Loucy (cell line): ENCODE results near the gene THSD7A.

Source experiments
- H2AFZ ChIP-seq: fragments of 200-600 bp; sonication (generic); 2 replicates; pipeline ENCODE4 v1.6.0; 2016; ENCODE audit warnings: antibody characterized with exemption, mild to moderate bottlenecking, low read length, moderate library complexity
- H3F3A ChIP-seq: fragments of 200-600 bp; 2 replicates; pipeline ENCODE4 v1.6.0; 2016; ENCODE audit warnings: antibody characterized with exemption, low read depth, mild to moderate bottlenecking
- H3K27me3 ChIP-seq: fragments of 200-600 bp; sonication (generic); 2 replicates; pipeline ENCODE4 v1.6.1; 2014; ENCODE audit warnings: low read length, mild to moderate bottlenecking; ENCODE audit not compliant: insufficient read depth, poor library complexity, severe bottlenecking
- H3K36me3 ChIP-seq: fragments of 200-600 bp; sonication (generic); 2 replicates; pipeline ENCODE4 v1.6.1; 2016; ENCODE audit warnings: low read length; ENCODE audit not compliant: insufficient read depth
- H3K4me1 ChIP-seq: fragments of 200-600 bp; sonication (generic); 2 replicates; pipeline ENCODE4 v1.5.1; 2014; ENCODE audit warnings: low read length, mild to moderate bottlenecking; ENCODE audit not compliant: insufficient read depth, poor library complexity, severe bottlenecking
- H3K4me2 ChIP-seq: fragments of 200-600 bp; sonication (generic); 2 replicates; pipeline ENCODE4 v1.6.0; 2014; ENCODE audit warnings: antibody characterized with exemption, low read length, low read depth, mild to moderate bottlenecking; ENCODE audit not compliant: poor library complexity, severe bottlenecking
- H3K4me3 ChIP-seq: fragments of 200-600 bp; sonication (generic); 2 replicates; pipeline ENCODE4 v1.5.1; 2014; ENCODE audit warnings: low read length, mild to moderate bottlenecking, mixed read lengths; ENCODE audit not compliant: poor library complexity, severe bottlenecking
- H3K79me2 ChIP-seq: fragments of 200-600 bp; sonication (generic); 2 replicates; pipeline ENCODE4 v1.6.1; 2014; ENCODE audit warnings: low read length; ENCODE audit not compliant: insufficient read depth
- H3K9ac ChIP-seq: fragments of 200-600 bp; sonication (generic); 2 replicates; pipeline ENCODE4 v1.6.0; 2014; ENCODE audit warnings: mild to moderate bottlenecking, low read depth, low read length, moderate library complexity; ENCODE audit not compliant: poor library complexity, severe bottlenecking
- H3K9me2 ChIP-seq: fragments of 200-600 bp; sonication (generic); replicated peaks from 2 replicates; pipeline ENCODE4 v1.6.1; 2016; ENCODE audit warnings: low read depth, low read length, mixed read lengths
- H3K9me3 ChIP-seq: fragments of 200-600 bp; sonication (generic); 2 replicates; pipeline ENCODE4 v1.6.1; 2014; ENCODE audit warnings: mild to moderate bottlenecking, antibody characterized with exemption, low read length, low read depth; ENCODE audit not compliant: insufficient read depth
- H4K20me1 ChIP-seq: fragments of 200-600 bp; sonication (generic); 2 replicates; pipeline ENCODE4 v1.6.0; 2014; ENCODE audit warnings: antibody characterized with exemption, low read length, mild to moderate bottlenecking; ENCODE audit not compliant: insufficient read depth, poor library complexity, severe bottlenecking
- CTCF ChIP-seq: fragments of 200-600 bp; sonication (generic); conservative IDR thresholded peaks from 2 replicates; pipeline ENCODE4 v1.5.1; 2014; ENCODE audit warnings: mild to moderate bottlenecking, antibody characterized with exemption, low read length
- EZH2phosphoT487 ChIP-seq: fragments of 200-600 bp; IDR thresholded peaks from 2 replicates; pipeline ENCODE4 v1.6.1; 2018; ENCODE audit warnings: antibody characterized with exemption, mild to moderate bottlenecking, moderate library complexity, borderline replicate concordance

Gene THSD7A

DNA sequence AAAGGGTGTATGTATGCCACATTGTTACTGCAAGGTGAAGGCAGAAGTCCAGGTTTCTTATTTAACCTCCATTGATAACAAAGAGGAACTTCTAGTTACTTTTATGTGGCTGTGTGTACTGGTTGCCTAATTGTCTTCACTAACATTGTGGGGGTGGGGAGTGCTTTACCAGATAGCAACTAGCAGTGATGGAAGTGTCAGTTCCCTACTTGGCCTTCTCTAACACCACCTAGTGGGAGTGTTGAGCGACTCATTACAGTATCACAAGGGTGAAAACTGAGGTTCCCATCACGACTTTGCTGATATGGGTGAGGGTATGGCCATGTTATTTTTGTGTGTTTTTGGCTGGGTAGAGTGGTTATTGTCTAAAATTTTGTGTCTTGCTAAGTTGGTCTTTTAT lies 274.4 kb downstream of the THSD7A start:
- H4K20me1 ChIP-seq, result no peaks in the 10 kb centered on the region
- H2AFZ ChIP-seq, result 0 out of 2 replicates have a peak overlapping the region, but pooled peaks have one; percentile 19
- H3K9ac ChIP-seq, result no peak overlapping the region
- no peak overlapping the region for H3K4me3 ChIP-seq
- no peaks in the 10 kb centered on the region for H3K27me3 ChIP-seq
- no peaks in the 10 kb centered on the region for H3K4me1 ChIP-seq
- H3K36me3 ChIP-seq, result no peaks in the 10 kb centered on the region
- no peaks in the 10 kb centered on the region for H3K9me3 ChIP-seq
- TF ChIP-seq EZH2phosphoT487 (no peak), CTCF (peak; percentile 76)
- no peak overlapping the region for H3K4me2 ChIP-seq
- H3K9me2 ChIP-seq, result no peaks in the 10 kb centered on the region
- no peaks in the 10 kb centered on the region for H3F3A ChIP-seq
- no peaks in the 10 kb centered on the region for H3K79me2 ChIP-seq

DNA sequence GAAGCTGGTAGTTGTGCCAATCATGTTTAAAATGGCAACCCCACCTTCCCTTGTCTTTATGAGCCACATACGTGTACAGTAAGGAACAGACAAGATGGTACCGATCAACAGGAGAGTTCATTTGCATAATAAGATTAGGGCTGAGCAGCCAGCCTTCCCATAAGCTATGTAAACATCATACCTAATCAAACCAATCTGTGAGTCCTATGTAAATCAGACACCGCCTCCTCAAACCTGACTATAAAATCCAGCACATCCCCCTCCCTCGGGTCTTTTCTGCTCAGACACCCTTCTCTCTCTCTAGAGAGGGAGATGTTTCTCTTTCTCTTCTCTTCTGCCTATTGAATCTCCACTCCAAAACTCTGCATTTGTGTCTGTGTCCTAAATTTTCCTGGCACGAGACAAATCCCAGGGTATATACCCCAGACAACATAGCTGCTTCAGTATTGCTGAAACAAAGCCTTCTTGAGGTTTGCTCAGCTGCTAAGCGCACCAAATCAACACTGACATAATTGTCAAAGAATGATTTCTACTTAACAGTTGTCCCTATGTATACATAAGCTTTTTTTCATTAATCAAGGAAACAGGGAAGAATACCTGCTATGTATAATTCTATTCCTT lies 279.2 kb downstream of the THSD7A start:
- Histone ChIP-seq H3K4me2 (no peak overlapping the region), H3K9me2 (no peaks in the 10 kb centered on the region), H3F3A (no peaks in the 10 kb centered on the region), H2AFZ (no peak overlapping the region), H3K4me3 (no peak overlapping the region), H3K27me3 (no peaks in the 10 kb centered on the region), H4K20me1 (no peaks in the 10 kb centered on the region), H3K36me3 (no peaks in the 10 kb centered on the region), H3K9me3 (no peaks in the 10 kb centered on the region), H3K9ac (no peak overlapping the region), H3K4me1 (no peaks in the 10 kb centered on the region), H3K79me2 (no peaks in the 10 kb centered on the region)
- TF ChIP-seq EZH2phosphoT487, result no peak
- TF ChIP-seq CTCF, result no peak

GRCh38 chr7:11551470-11551869 lies 280.5 kb downstream of the THSD7A start:
- Histone ChIP-seq H3K4me2 (no peak overlapping the region), H3K79me2 (no peaks in the 10 kb centered on the region), H2AFZ (no peak overlapping the region), H3K9ac (no peak overlapping the region), H3K4me3 (no peak overlapping the region), H3K4me1 (no peaks in the 10 kb centered on the region), H3K27me3 (no peaks in the 10 kb centered on the region), H3K9me3 (no peaks in the 10 kb centered on the region), H3K9me2 (no peaks in the 10 kb centered on the region), H3K36me3 (no peaks in the 10 kb centered on the region), H3F3A (no peaks in the 10 kb centered on the region), H4K20me1 (no peaks in the 10 kb centered on the region)
- TF ChIP-seq CTCF (no peak), EZH2phosphoT487 (no peak)
